Epidermal melanocyte (primary cell): ENCODE results near the gene DPP4.
"Not testable (repeated sequence)": the region's sequence is repeated elsewhere in the genome, so short reads cannot be mapped to it uniquely, and the experiment has no call there.

ENCODE experiments used
- DNase-seq: peaks from one replicate; pipeline ENCODE4 v3.0.0; 2011; ENCODE audit warnings: low spot score; ENCODE audit not compliant: insufficient read length

DPP4 gene

DNA sequence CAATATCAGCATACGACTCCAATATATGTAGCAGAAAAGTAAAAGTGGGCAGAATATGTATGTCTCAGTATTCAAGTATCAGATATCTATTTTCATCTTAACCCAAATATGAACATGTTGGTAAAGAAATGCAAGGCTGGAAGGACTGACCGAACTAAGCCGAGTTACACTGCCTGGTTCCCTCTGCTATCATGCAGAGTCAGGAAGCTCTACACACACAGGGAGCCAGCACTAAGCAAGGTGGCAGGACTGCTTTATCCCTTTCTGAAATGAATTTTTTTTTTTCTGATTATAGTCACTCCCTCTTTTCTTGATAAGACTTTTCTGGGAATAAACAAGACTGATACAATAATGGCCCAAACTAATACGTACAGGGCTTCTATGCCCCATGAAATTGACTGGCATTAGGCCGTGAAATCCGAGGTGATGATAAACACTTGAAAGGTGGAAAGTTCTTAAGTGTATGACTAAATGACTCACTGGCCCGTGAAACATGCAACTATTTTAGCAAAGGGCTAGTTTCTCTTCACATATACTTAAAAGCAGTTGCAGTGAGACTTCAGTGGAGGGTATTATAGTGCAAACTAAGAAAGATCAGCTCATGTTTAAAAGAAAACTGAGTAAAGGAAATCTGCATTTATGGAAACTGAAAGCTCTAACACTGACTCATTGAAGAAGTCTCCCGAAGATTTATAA is 14.9 kb downstream of the DPP4 start:
- no peak for DNase-seq

DNA sequence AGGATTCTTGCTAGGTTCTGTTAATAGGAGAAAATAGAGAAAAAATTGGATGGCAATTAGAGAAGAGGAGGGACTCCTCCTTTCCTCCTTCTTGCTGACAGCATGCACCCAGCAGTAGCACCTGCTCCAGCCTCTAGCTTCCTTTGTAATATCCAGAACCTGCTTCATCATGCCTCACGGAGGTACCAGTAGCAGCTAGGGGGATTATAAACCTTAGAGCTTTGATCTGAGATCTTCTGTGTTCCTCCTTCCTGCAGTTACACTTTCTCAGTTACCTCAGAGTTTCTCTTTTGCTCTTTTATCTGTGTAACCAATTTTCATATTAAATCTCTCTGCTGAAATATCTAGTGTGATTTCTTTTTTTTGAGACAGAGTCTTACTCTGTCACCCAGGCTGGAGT is 16.6 kb downstream of the DPP4 start:
- no peak for DNase-seq

DNA sequence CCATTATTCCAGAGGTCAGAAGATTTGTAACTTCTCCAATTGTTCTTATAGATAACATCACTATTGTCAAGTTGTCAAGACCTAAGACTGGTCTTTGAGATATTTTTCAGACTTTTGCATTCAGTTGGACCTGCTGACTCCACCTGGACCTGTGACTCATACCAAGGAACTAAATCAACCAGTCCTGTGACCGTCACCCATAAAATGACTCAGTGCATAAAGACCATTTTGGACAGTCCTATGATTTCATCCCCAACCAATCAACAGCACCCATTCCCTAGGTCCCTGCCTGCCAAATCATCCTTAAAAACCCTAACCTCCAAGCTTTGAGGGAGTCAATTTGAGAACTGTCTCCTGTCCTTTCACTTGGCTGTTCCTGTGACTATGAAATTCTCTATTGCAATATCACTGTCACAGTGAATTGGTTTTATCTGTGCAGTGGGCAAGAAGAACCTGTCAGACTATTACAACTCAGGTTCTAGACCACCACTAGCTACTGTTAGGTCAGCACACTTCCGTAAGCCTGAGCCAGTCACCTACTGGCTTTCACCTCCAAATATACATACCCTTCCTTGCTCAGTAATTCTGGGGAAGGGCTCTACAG is 17.1 kb downstream of the DPP4 start:
- no peak for DNase-seq

DNA sequence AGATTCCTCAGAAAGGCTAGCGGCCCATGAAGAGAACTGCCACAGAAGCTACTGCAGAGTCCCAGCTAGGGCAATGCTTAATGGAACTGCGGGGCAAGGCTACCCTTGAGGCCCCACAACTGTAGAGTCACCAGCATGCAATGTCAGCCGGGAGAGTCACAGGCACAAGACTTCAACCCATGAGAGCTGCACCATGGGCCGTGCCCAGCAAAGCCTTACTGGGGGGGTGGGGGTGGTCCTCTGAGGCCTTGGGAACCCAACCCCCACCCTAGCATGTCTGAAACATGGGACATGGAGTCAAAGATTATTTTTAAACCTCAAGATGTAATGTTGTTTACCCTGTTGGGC is 20.2 kb downstream of the DPP4 start:
- no peak for DNase-seq

DNA sequence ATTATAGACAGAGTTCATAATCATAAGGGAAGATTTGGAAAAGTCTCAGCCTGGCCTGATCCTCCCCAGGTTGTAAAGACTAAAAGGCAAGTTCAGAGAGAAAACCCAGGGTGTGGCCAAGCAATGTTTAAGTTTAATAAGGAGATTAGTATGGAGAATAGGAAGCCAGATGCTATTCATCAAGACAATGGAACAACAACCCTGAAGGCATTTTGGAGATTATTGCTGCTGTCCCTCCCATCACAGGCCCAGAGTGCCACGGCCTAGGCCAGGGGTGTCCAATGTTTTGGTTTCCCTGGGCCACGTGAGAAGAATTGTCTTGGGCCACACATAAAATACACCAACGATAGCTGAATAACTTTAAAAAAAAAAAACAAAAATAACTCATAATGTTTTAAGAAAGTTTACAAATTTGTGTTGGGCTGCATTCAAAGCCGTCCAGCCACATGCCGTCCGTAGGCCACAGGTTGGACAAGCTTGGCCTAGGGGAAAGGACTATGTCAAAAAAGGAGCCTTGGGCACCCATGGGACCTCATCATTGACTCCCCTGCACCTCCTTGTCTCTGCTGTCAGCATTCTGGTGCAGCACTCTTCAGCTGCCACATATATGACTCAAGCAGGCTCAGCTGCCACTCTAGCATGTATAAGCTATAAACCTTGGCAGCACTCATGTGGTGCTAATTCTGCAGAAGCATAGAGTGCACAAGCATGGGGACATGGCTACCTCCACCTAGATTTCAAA is 20.8 kb downstream of the DPP4 start:
- DNase-seq = no peak

DNA sequence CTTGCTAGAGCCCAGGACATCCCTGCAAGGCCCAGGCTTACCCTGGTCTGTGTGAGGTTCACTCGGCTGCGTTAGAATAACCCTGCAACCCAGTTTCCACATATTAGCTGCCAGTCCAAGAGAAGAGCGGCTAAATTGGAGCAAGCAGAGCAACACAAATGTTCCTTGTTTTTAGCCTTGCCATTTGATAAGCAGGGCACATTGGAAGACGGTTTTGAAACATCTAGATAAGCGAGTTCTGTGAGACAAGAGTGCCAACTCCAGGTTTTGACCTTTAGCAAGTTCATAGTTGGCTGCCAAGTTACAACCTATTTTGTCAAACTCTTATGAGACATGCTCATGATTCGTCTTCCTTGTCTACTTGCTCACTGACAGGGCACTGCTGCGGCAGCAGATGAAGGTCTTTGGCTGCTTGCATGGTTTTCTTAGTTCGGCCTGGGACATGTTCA is 23.5 kb downstream of the DPP4 start:
- no peak for DNase-seq

DNA sequence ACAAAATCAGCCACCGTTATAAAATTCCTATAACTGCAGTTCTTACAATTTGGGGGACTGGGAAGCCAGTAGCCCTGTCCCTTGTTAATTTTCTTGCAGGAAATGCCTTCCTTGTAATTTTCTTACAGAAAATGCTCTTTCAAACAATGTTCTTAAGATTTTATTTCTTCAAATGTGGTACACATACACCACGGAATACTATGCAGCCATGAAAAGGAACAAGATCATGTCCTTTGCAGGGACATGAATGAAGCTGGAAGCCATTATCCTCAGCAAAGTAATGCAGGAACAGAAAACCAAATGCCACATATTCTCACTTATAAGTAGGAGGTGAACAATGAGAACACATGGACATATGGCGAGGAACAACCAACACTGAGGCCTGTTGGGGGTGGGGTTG is 24.9 kb downstream of the DPP4 start:
- DNase-seq = not testable (repeated sequence)

DNA sequence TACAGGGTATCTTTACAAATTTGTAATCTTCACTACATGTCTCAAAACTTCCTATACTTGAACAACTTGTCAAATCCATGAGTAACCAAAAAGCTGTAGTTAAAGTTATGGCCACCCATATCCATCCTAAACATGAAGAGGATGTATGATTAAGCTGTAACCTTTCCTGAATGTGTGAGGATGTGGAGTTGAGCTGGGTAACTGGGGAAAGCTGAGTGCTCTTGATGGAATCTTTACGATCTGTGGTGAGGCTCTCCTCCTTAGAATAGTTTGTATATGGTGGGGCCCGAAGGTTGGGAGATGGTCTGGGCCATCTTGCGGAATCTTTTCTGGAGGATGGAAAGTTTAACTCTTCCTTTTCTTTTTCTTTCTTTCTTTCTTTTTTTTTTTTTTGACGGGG is 29.4 kb downstream of the DPP4 start:
- DNase-seq = no peak

DNA sequence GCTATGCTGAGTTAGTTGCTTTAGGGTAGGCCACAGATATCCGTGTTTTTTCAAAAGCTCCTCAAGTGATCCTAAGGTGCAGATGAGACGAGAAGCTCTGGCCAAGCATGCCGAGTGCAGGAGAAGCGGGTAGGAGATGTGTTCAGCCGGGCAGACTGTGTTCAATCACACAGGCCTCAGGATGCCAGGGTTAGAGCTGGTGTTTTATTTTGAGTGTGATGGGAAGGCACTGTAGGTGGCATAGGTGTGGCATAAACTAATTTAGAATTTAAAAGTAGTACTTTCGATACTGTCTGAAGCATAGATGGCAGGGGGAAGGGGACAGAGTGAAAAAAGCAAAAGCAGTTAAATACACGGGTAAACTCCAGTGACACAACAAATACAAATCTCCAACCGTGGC is 30.9 kb downstream of the DPP4 start:
- no peak for DNase-seq

DNA sequence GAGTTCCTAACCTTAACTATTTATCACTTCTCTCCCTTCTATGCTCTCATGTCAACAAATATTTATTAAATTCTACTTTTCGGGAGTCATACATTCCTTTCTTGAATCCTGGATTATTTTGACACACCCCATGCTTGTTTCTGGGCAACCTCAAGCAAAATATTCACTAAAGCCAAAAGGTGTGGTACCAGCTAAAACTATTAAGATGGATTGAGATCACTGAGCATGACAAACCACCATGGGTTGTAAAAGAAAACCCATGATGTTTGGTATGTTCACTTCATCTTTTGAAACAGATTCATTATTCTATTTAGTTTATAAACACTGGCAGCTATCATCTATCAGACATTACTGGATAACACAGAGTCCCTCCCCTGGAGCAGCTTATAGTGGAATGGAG is 32.5 kb downstream of the DPP4 start:
- no peak for DNase-seq

DNA sequence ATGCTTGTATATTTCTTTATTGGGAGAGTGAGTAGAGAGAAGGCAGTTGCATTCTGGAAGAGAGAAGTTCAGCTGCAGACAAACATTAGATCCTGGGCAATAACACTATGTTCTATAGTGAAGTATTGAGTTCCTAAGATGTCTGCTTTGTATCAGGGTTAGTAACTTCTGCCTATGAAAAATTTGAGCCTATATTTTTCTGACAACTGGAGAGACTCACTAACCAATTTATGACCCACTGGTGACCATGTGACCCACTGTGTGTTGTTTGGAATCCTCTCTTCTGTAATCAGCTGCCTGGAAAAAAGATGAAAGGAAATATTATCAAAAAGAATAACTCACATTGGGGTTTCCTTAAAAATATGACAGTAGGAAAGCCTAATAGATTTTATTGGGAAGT is 35.3 kb downstream of the DPP4 start:
- DNase-seq = no peak

DNA sequence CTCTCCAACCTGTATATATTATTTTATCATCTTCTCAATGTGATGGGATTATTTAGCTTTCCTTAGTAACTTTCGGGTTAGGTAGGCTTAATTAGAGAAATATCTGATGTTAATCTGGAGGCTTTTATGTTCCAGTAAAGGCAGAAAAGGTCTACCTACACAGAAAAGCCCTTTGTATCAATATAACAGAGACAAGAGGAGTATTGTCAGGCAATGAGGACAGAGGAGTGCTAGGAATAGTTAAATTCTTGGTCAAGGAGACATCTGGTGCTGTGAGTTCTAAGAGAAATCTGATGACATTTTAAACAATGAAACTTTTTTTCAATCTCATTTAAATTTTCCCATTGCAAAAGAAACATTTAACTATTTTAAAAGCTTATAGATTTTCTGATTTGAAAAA is 36.1 kb downstream of the DPP4 start:
- DNase-seq = no peak

DNA sequence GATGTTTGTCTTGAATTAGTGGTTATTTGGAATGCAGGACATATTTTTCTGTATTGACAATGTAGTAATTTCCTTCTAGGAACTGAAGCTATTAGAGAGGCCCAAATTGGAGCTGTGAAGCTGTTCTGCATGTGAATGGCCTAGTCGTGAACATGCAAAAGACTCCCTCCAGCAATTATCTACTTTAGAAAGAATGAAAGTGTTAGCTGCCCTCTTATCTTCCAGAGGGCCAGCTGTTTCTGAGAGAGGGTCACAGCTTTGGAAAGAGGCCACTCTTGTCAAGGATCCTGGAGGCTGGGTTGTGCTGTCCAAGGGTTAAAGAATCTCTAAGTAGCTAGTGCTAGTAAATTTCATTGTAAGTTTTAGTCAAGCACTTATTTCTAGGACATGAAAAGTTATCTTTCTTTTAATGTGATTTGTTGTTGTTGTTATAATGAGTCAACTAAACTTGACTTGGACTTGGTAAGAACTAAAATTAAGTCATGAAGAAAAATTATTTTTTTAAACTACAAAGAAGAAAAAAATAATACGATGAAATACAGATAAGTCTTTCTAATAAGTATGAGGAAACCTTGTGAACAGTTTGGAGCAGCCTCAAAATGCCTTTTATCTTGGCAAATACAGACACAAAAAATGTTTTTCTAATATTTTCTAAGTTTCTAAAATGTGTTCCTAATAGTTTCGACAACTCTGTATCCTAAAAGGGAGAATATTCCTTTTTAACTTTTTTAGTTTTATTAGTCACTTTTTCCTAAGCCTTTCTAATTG is 36.8 kb downstream of the DPP4 start:
- no peak for DNase-seq

DNA sequence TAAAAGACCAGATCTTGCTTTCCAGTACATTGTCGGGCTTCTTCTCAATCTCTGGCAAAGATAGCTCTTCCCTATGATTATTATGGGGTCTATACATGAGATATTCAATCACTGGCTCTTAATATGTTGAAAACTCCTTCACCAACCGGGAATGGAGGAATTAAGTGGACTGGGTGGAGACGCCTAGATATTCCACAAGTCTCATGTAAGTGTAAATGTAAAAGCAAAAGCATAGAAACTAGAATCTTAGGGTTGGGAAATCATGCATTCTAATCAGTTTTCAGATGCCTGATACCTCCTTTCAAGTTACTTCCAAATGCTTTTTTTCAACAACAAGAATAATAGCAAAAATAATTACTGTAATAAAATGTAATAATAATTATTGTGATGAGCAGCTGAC is 38.0 kb downstream of the DPP4 start:
- no peak for DNase-seq

DNA sequence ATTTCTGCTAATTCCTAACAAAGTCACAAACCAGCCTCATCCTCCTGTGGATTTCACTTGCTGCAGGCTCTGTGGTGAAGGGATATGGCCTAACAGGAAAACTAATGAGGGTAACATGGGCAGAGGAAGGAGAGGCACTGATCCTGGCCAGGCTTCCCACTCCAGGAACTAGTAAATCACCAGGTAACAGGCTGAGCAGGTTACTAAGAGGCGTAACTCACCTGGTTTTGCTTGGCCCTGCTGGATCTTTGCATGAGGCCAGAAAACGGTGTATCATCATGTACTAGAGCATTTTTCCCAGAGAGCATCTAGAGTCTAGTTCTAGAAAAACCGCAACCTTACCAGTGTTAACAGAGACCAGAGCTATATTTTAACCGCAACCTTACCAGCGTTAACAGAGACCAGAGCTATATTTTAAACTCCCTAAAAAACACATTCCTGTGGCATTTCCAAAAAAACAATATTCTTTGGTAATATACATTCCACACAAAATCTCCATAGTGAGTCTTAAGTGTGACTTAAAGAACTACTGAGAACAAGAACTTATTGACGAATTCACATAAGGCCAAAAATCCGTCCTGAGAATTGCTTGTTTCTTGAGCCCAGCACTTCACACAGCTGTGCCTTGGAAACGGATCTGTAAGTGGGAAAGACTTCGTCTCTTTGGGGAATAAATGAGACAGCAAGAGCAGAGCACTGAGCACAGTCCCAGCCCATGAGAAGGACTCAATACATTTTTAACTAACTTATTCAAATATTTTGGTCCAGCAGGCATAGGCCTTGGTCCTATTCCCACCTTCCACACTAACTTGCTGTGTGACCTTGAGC is 43.4 kb downstream of the DPP4 start:
- DNase-seq = no peak

DNA sequence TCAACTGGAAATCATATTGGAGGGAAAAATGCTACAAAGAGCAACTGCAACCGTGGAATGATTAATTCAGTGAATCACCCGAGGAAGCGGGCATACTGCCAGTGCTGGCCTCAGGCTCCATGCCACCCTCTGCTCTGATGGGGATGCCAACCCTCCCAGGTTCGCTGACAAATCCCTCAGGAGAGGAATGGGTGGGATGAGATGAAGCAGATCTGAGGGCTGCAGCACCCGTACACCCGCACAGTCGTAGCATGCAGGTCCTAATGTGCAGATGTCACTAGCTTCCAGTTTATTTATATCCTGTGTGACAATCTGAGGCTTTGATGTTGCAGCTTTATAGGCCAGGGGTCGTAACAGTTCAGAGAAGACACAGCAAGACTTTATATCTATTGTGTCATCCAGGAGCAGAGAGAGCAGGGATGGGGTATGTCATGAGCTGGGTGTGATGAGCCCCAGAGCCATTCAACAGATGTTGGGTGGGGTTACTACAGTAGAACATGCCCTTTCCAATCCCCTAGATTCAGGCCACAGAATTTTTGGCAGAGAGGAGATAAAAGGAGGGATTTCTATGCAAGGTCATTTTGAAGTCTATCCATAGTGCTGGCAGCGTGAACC is 44.6 kb downstream of the DPP4 start:
- peak; percentile 40 for DNase-seq

DNA sequence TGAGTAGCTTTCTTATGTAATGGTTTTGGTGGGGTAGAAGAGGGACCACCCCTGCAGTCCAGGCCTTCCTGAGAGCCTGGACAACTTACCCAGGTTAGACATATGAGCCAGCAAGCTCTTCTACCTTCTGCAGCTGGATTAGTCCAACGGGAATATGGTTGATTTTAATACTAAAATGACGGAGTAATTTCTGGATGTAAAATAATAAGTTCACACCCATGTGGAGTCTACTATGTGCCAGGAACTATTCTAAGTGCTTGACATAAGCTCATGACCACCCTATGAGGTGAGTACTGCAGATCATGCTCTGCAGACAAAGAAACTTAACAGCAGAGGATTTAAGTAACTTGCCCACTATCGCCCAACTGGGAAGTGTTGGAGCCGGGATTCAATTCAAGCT is 45.5 kb downstream of the DPP4 start:
- DNase-seq = no peak

DNA sequence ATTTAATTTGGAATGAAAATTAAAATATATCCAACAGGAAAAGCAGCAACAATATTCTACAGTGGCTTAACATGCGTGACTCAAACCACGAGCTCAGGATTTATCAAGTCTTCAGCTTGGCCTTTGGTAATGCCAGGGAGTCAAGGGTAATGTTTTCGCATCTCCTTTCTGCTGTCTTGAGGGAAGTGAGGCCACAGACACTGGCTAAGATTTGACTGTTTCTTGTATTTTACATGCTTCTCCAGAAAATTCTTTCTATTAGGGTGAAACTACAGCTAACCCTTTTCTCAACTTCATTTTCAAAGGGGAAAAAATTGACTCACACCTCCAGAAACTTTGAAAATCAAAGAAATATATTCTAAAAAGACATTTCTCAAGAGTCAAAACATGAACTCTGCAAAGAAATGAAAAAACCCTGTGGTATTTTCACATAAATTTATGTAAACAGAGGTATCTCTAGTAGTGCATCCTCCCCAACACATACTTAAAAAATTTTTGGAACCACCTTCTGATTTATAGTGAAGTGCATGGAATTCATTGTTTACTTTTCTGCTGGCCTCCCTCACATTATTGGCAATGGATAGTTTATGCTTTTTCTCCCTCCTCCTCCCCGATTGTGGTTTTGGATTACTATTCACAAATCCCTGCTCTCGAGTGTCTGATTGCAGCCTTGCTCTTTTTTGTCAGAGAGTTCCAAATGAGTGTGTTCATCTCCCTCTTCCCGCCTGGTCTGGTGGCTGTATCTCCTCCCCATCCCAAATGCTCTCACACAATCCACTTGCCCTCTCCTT is 48.7 kb downstream of the DPP4 start:
- DNase-seq = no peak

DNA sequence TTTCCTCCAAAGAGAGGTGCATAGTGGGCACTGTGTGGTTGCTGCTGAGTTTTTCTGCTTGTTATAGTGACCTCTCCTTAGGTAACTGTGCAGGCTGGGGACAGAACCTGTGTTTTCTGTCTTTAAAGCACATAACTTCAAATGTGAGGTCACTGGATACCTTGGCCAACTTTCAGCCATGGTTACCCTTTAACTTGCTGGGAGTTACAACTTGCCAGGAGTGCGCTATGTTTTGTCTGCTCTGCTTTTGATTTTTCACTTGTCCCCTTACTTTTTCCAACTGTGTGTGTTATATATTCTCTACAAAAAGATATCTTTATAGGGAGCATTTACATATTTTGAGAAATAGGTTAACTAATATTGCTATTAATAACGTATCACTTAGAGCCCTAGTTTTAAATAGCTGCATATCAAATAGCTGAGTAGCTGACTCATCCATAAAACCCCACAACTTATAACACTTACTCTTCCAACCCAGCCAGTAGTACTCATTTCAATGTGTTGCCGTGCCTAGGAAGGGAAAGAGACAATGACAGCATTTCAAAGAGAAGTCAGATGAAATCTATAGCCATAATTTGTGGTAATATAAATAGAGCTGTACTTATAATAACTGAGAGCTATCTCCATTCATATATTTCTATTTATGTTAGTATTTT is 51.6 kb downstream of the DPP4 start:
- DNase-seq = no peak
